K562 (cell line): Measurements from ENCODE around the gene MAPRE2. TPM values are rescaled to one million over a fixed set of nuclear protein-coding genes. Genes with fewer than 3 reads are reported as not detected.
A peak's percentile ranks its signal among the peaks of the same experiment; 100 is the strongest.

Source experiments
- CBFA2T3 ChIP-seq: fragments of 450-650 bp; IDR thresholded peaks from 2 replicates; pipeline ENCODE4 v1.6.1; 2017
- KDM4B ChIP-seq, 2 experiments: fragments of 450-650 bp in 1 of 2; sonication (generic) in 1 of 2; IDR thresholded peaks; 2 replicates each; pipeline ENCODE4 v1.6.1; 2016 to 2017; ENCODE audit warnings: borderline replicate concordance in 2 of 2, antibody characterized with exemption in 1 of 2, low read depth in 1 of 2, mild to moderate bottlenecking in 1 of 2
- RBM25 ChIP-seq: fragments of 200-400 bp; formaldehyde crosslinking; IDR thresholded peaks from 2 replicates; pipeline ENCODE4 v1.6.1; 2018; ENCODE audit warnings: low read length, low read depth, moderate library complexity; ENCODE audit not compliant: severe bottlenecking
- SAFB ChIP-seq: fragments of 200-400 bp; formaldehyde crosslinking; IDR thresholded peaks from 2 replicates; pipeline ENCODE4 v1.6.1; 2017; ENCODE audit warnings: low read depth, low read length, borderline replicate concordance
- TARDBP ChIP-seq: fragments of 450-650 bp; IDR thresholded peaks from 2 replicates; pipeline ENCODE4 v1.6.1; 2016
- TCFL5 ChIP-seq: fragments of 250-450 bp; sonication (Bioruptor Pico); conservative IDR thresholded peaks from 2 replicates; pipeline ENCODE4 v1.6.1; 2021; ENCODE audit warnings: mild to moderate bottlenecking, moderate library complexity, matching md5 sums
- ZFP30 ChIP-seq: fragments of 250-450 bp; sonication (Bioruptor Pico); IDR thresholded peaks from 2 replicates; pipeline ENCODE4 v1.8.0; 2022; ENCODE audit warnings: moderate library complexity, mild to moderate bottlenecking, inconsistent platforms, borderline replicate concordance
- ZNF274 ChIP-seq: IDR thresholded peaks from 2 replicates; pipeline ENCODE4 v1.6.1; 2011; ENCODE audit warnings: low read depth, mild to moderate bottlenecking, low read length, moderate library complexity, borderline replicate concordance
- ZNF316 ChIP-seq: fragments of 450-650 bp; IDR thresholded peaks from 2 replicates; pipeline ENCODE4 v1.6.1; 2016
- polyA plus RNA-seq, 8 experiments: library from polyadenylated mRNA; depleted of rRNA in 4 of 8; stranded (reverse) in 5 of 8; unstranded in 3 of 8; fragments of >200 nt; fragmentation: Nextera tagmentation in 2 of 8; fragmentation: Illumina TruSeq in 1 of 8; extraction: Ambion mirVana in 2 of 8; extraction: Trizol in 1 of 8; gene quantifications; 2 replicates each; pipeline versions ENCODE4 v1.2.1 to v1.2.3, GENCODE V29; 2011 to 2014; ENCODE audit warnings: inconsistent platforms in 1 of 8, missing spikeins in 1 of 8
- total RNA-seq, 7 experiments: library from RNA; depleted of rRNA in 6 of 7; stranded (reverse); fragments of >200 nt in 6 of 7; fragmentation: Illumina TruSeq in 2 of 7; extraction: Trizol in 2 of 7; gene quantifications; 2 replicates each; pipeline versions ENCODE4 v1.2.1 to v1.2.3, GENCODE V29; 2011 to 2021; ENCODE audit warnings: low replicate concordance in 1 of 7
- TF ChIP-seq, protein P1 (sequence below), 2 experiments: fragments of 450-650 bp in 1 of 2; sonication (generic) in 1 of 2; formaldehyde crosslinking in 1 of 2; IDR thresholded peaks in 1 of 2; conservative IDR thresholded peaks in 1 of 2; 2 replicates each; pipeline versions ENCODE4 v1.6.1 to v1.8.1; 2016 to 2023; ENCODE audit warnings: mild to moderate bottlenecking in 2 of 2, moderate library complexity in 2 of 2, inconsistent platforms in 1 of 2, missing genetic modification reagents in 1 of 2
- TF ChIP-seq, protein P2 (sequence below): fragments of 450-650 bp; IDR thresholded peaks from 2 replicates; pipeline ENCODE4 v1.6.1; 2016; ENCODE audit warnings: mild to moderate bottlenecking, moderate library complexity
- TF ChIP-seq, protein P3 (sequence below): fragments of 450-650 bp; conservative IDR thresholded peaks from 2 replicates; pipeline ENCODE4 v1.6.1; 2016; ENCODE audit warnings: missing genetic modification characterization, low read depth, mild to moderate bottlenecking, missing compliant biosample characterization, moderate library complexity

MAPRE2 gene
- total and polyA plus RNA-seq, 9 of the 15 experiments (the other 6 are each of a cell fraction or from before 2014, with no cell fraction given) = 32.3 to 70.7 (median 40.7) TPM

DNA sequence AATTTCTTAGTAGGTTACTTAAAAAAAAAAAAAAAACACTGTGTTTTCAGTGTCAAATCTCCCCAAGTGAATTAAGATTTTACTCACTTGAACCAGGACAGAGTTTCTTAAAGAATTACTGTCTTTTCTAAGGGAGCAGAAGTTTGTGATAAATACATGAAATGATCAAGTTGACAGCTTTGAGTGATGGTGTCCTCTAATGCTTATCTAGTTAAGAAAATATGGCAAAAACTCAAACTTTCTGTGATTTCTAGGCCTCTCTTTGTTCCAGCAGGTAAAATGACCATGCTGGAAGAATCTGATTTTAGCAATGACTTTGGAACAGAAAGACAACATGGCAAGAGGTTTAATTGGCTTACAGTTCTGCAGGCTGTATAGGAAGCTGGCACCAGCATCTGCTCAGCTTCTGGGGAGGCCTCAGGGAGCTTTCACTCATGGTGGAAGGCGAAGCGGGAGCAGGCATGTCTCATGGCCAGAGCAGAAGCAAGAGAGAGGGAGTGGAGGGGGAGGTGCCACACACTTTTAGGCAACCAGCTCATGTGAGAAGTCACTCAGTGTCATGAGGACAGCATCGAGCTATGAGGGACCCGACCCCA is 6.6 kb downstream of the MAPRE2 start (continued):
- TF ChIP-seq, protein P1, sequence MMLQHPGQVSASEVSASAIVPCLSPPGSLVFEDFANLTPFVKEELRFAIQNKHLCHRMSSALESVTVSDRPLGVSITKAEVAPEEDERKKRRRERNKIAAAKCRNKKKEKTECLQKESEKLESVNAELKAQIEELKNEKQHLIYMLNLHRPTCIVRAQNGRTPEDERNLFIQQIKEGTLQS (IDR thresholded peaks at IDR 0.05) = no peak
- TF ChIP-seq, protein P1 (CRISPR knock-in tag; conservative IDR thresholded peaks at IDR 0.05) = no peak
- TF ChIP-seq ZNF316 (peak; percentile 73), RBM25 (no peak), TCFL5 (no peak), SAFB (no peak), KDM4B (IDR thresholded peaks at IDR 0.05; ENCODE audit: borderline replicate concordance in 2 of 2, low read depth in 1 of 2) (no peak), TARDBP (no peak), CBFA2T3 (0 out of 2 replicates have a peak, but pooled peaks have one; percentile 3), ZNF274 (no peak), ZFP30 (CRISPR knock-in tag) (no peak)
- TF ChIP-seq, protein P2, sequence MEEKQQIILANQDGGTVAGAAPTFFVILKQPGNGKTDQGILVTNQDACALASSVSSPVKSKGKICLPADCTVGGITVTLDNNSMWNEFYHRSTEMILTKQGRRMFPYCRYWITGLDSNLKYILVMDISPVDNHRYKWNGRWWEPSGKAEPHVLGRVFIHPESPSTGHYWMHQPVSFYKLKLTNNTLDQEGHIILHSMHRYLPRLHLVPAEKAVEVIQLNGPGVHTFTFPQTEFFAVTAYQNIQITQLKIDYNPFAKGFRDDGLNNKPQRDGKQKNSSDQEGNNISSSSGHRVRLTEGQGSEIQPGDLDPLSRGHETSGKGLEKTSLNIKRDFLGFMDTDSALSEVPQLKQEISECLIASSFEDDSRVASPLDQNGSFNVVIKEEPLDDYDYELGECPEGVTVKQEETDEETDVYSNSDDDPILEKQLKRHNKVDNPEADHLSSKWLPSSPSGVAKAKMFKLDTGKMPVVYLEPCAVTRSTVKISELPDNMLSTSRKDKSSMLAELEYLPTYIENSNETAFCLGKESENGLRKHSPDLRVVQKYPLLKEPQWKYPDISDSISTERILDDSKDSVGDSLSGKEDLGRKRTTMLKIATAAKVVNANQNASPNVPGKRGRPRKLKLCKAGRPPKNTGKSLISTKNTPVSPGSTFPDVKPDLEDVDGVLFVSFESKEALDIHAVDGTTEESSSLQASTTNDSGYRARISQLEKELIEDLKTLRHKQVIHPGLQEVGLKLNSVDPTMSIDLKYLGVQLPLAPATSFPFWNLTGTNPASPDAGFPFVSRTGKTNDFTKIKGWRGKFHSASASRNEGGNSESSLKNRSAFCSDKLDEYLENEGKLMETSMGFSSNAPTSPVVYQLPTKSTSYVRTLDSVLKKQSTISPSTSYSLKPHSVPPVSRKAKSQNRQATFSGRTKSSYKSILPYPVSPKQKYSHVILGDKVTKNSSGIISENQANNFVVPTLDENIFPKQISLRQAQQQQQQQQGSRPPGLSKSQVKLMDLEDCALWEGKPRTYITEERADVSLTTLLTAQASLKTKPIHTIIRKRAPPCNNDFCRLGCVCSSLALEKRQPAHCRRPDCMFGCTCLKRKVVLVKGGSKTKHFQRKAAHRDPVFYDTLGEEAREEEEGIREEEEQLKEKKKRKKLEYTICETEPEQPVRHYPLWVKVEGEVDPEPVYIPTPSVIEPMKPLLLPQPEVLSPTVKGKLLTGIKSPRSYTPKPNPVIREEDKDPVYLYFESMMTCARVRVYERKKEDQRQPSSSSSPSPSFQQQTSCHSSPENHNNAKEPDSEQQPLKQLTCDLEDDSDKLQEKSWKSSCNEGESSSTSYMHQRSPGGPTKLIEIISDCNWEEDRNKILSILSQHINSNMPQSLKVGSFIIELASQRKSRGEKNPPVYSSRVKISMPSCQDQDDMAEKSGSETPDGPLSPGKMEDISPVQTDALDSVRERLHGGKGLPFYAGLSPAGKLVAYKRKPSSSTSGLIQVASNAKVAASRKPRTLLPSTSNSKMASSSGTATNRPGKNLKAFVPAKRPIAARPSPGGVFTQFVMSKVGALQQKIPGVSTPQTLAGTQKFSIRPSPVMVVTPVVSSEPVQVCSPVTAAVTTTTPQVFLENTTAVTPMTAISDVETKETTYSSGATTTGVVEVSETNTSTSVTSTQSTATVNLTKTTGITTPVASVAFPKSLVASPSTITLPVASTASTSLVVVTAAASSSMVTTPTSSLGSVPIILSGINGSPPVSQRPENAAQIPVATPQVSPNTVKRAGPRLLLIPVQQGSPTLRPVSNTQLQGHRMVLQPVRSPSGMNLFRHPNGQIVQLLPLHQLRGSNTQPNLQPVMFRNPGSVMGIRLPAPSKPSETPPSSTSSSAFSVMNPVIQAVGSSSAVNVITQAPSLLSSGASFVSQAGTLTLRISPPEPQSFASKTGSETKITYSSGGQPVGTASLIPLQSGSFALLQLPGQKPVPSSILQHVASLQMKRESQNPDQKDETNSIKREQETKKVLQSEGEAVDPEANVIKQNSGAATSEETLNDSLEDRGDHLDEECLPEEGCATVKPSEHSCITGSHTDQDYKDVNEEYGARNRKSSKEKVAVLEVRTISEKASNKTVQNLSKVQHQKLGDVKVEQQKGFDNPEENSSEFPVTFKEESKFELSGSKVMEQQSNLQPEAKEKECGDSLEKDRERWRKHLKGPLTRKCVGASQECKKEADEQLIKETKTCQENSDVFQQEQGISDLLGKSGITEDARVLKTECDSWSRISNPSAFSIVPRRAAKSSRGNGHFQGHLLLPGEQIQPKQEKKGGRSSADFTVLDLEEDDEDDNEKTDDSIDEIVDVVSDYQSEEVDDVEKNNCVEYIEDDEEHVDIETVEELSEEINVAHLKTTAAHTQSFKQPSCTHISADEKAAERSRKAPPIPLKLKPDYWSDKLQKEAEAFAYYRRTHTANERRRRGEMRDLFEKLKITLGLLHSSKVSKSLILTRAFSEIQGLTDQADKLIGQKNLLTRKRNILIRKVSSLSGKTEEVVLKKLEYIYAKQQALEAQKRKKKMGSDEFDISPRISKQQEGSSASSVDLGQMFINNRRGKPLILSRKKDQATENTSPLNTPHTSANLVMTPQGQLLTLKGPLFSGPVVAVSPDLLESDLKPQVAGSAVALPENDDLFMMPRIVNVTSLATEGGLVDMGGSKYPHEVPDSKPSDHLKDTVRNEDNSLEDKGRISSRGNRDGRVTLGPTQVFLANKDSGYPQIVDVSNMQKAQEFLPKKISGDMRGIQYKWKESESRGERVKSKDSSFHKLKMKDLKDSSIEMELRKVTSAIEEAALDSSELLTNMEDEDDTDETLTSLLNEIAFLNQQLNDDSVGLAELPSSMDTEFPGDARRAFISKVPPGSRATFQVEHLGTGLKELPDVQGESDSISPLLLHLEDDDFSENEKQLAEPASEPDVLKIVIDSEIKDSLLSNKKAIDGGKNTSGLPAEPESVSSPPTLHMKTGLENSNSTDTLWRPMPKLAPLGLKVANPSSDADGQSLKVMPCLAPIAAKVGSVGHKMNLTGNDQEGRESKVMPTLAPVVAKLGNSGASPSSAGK = no peak
- TF ChIP-seq, protein P3, sequence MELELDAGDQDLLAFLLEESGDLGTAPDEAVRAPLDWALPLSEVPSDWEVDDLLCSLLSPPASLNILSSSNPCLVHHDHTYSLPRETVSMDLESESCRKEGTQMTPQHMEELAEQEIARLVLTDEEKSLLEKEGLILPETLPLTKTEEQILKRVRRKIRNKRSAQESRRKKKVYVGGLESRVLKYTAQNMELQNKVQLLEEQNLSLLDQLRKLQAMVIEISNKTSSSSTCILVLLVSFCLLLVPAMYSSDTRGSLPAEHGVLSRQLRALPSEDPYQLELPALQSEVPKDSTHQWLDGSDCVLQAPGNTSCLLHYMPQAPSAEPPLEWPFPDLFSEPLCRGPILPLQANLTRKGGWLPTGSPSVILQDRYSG (tag) = no peak
